Hindlimb muscle (tissue), 1 donor: ENCODE results near the gene PRPF38B. TPM values are rescaled to one million over a fixed set of nuclear protein-coding genes. Genes with fewer than 3 reads are reported as not detected.
"Not testable (repeated sequence)": the region's sequence is repeated elsewhere in the genome, so short reads cannot be mapped to it uniquely, and the experiment has no call there.

Experiments used
- DNase-seq: peaks from one replicate; pipeline ENCODE4 v3.0.0-alpha.2; 2013
- polyA plus RNA-seq: library from polyadenylated mRNA; unstranded; fragments of 120-200 nt; gene quantifications from one replicate; pipeline ENCODE4 v1.2.1, GENCODE V29; 2013; ENCODE audit not compliant: insufficient read length

The PRPF38B gene, protein sequence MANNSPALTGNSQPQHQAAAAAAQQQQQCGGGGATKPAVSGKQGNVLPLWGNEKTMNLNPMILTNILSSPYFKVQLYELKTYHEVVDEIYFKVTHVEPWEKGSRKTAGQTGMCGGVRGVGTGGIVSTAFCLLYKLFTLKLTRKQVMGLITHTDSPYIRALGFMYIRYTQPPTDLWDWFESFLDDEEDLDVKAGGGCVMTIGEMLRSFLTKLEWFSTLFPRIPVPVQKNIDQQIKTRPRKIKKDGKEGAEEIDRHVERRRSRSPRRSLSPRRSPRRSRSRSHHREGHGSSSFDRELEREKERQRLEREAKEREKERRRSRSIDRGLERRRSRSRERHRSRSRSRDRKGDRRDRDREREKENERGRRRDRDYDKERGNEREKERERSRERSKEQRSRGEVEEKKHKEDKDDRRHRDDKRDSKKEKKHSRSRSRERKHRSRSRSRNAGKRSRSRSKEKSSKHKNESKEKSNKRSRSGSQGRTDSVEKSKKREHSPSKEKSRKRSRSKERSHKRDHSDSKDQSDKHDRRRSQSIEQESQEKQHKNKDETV
- 42.2 TPM for polyA plus RNA-seq

DNA sequence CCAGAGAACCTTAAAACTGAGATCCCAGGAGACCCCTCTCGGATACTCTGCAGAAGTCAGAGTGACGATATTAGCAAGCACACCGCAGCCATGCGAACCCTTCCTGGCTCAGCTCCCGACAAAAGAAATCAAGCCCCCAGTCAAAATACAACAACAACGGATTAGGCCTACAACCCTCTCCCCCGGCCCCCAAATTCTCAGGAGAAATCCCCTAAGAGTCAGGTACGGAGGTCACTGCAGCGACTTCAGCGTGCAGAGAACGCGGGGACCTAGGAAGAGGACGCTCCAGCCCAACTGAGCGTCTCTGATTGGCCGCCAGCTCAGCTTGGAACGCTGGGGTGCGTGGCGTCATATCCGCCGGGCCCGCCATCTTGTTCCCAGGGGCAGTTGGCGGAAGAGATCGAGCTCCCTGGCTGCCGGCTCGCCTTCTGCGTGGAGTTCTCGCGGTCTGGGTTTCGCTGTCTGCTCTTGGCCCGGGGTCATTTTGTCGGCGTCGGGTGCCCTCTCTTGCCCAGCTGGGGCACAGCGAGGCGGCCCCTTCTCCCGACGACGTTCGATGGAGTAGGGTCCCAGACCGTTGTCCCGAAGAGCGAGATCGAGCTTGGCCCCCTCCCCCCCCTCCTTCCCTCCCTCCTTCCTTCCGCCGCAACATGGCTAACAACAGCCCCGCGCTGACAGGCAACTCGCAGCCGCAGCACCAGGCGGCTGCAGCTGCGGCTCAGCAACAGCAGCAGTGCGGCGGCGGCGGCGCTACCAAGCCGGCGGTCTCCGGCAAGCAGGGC, at the start of gene PRPF38B:
TSS of gene PRPF38B (plus strand) at position 369 of the 782 bp plus-strand sequence. CDS start at position 651, 282 bp downstream.
- peak; percentile 96 for DNase-seq

DNA sequence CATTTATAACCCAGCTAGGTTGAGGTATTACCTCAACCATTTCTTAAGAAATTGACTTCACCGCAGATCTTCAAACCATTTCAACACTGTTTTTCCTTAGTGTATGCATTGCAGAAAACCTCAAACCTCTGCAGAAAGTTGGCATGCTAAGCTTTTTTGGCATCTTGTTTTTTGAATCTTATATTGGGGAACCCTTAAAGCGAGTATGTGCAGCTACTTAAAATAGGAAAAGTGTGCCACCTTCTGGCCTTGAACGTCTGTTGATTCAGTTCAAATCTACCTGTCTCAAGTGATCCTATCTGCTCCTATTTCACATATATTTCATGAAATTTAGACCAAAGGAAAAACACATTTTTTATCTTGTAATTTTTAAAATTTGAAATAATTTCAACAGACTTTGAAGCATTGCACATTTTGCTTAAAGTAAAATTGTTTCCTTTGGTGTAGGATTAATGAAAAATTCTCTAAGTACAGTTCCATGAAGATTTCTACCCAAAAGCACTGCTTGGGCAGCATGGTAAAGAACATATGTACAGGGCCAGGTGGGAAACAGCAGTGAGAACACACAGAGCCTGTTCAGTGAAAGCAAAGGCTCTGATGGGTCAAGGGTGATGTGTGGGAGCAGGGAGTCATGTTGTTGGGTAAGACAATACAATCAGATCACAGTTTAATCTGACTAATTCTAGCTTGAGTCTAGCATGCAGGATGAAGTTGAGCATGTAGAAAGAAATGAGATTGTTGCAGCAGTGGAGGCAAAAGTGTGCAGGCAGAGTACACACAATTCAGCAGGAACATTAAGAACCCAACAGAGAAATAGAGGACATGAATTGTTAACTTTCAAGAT, 48.4 kb upstream of the PRPF38B start:
- DNase-seq, result peak; percentile 57

GRCh38 chr1:108644984-108645383, 47.1 kb upstream of the PRPF38B start:
- DNase-seq, result no peak

GRCh38 chr1:108645564-108646184, 46.4 kb upstream of the PRPF38B start:
- DNase-seq, result no peak

GRCh38 chr1:108646265-108646647, 45.9 kb upstream of the PRPF38B start:
- DNase-seq, result no peak

DNA sequence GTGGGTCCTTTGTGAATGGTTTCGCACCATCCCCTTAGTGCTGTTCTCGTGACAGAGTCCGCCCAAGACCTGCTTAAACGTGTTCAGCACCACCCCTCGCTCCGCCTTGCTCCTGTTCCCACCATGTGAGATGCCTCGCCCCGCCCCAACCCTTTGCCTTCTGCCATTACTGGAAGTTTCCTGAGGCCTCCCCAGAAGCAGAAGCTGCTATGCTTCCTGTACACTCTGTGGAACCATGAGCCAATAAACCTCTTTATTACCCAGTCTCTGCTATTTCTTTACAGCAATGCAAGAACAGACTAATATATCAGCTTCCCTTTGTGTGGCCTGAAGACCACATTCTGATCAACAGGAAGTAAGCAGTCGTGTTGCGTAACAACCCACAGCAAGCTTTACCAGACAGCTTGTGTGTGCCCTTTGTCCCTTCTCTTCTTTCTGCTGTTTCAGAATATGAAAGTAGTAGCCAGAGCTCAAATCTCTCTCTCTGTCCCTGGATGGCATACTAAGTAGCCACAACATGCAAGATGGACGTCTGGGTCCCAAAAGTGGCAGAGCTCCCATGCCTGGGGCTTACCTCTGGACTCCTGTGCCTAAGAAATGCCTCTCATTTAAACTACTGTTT, 45.4 kb upstream of the PRPF38B start:
- peak; percentile 18 for DNase-seq

DNA sequence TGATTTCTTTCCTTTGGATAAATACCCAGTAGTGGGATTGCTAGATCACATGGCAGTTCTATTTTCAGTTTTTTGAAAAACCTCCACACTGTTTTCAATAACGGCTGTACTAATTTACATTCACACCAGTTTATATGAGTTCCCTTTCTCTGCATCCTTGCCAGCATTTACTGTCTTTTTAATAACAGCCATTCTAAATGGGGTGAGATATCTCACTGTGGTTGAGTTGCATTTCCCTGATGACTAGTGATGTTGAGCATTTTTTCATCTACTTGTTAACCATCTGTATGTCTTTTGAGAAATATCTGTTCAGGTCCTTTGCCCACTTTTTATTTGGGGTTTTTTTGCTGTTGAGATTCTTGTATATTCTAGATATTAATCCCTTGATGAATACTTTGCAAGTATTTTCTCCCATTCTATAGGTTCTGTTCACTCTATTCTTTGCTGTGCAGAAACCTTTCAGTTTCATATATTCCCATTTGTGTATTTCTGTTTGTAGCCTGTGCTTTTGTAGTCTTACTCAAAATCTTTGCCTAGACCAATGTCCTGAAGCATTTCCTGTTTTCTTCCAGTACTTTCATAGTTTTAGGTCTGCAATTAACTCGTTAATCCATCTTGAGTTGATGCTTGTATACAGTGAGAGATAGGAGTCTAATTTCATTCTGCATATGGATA, 38.5 kb upstream of the PRPF38B start:
- DNase-seq, result no peak

GRCh38 chr1:108657356-108658080, 34.6 kb upstream of the PRPF38B start:
- DNase-seq, result no peak

DNA sequence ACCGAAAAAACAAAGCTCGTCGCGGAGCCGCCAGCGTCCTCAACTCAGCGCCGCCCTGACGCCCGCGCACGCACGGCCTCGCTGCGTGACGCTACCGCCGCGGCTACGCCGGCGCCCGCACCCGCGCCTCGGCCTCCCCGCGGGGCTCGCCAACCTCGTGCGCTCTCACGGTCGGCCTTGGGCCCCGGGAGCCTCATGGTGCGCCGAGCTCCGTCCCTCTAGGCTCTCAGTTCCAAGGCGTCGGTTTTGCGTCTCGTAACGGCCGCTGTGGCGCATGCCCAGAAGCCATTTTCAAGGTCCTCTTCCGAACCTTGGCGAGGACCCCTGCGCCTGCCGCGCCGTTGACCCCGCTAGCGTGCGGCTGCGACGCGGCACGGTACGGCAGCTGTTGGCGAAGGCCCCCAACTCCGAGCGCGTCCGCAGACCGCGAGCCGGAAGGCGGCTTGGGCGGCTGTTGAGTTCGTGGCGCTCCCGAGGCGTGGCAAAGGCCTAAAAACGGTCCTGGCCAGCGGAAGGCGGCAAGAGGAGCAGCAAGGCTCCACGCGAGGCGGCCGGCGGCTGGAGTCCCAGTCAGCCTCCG, 31.0 kb upstream of the PRPF38B start, which contains the start of gene HENMT1:
TSS of gene HENMT1 (minus strand) at position 64 of the 580 bp plus-strand sequence. CDS start 1,209 bp downstream, outside the sequence.
- DNase-seq, result peak; percentile 87

DNA sequence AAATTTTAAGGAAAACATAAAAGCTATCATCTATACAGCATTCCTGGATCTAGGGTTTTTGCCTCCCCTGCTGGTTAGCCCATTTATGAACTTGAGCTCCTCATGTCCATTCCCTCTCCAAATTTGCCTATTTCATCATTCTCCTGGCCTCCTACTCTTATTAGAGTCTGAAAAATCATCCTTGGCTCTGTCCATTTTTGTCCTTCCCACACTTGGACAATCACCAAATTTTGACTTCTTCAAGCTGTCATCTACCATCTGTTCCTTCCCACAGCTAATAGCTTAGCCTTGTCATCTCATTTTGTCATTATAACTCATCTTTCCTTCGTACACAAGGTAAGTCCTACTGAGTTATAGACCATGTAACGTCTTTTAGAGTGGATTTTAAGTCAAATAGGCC, 29.0 kb upstream of the PRPF38B start:
- DNase-seq, result no peak

- no peak for DNase-seq
These were observed 27.6 kb upstream of the PRPF38B start for GRCh38 chr1:108664481-108664880.

GRCh38 chr1:108665067-108665466, 27.0 kb upstream of the PRPF38B start:
- no peak for DNase-seq

DNA sequence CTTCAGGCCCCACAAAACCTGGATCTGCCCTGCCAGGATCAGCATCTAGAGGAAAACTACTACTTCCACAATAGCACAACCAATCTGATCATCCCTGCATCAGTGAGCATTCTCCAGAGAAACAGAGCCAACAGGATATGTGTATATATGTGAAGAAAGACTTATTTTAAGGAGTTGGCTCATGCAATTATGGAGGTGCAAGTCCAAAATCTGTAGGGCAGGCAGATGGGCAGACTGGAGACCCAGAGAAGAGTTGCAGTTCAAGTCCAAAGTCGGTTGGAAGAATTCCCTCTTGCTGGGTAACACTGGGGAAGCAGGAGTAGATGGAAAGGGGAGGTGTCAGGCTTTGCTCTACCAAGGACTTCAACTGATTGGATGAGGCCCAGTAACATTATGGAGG, 26.3 kb upstream of the PRPF38B start:
- no peak for DNase-seq

DNA sequence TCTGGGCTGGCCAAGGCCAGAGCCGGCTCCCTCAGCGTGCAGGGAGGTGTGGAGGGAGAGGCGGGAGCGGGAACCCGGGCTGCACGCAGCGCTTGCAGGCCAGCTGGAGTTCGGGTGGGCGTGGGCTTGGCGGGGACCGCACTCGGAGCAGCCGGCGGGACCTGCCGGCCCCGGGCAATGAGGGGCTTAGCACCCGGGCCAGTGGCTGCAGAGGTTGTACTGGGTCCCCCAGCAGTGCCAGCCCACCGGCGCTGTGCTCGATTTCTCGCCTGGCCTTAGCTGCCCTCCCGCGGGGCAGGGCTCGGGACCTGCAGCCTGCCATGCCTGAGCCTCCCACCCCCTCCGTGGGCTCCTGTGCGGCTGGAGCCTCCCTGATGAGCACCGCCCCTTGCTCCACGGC, 24.7 kb upstream of the PRPF38B start:
- not testable (repeated sequence) for DNase-seq

- no peak for DNase-seq
These were observed 23.3 kb upstream of the PRPF38B start for GRCh38 chr1:108668777-108669176.

DNA sequence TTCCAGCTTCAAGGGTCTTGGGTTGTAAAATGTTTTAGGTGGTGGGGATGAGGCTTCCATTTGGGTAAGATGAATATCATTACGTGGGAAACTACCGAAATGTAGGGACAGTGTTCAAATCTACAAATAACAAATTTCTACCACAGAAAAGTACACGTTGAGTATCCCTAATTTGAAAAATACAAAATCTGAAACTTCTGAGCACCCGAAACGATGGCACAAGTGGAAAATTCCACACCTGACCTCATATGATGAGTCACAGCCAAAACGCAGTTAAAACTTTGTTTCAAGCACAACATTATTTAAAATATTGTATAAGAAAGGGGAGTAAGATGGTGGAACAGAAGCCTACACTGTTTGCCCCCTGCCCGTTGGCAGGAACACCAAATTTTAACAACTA, 22.4 kb upstream of the PRPF38B start:
- DNase-seq, result no peak

- DNase-seq, result no peak
These were observed 21.9 kb upstream of the PRPF38B start for GRCh38 chr1:108670131-108670773.

DNA sequence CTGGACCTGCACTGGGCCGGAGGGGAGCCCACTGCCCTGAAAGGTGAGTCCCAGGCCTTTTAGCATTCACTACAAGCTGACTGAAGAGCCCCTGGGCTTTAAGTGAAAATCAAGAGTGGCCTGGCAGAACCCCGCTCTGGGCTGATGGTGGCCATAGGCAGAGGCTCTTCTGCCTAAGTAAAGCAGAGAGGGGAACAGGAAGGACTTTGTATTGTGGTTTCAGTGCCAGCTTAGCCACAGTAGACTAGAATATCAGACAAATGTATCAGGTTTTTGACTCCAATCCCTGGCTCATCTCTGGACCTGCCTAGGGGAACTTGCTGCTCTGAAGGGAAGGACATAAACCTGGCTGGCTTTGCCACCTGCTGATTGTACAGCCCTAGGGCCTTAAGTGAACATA, 21.0 kb upstream of the PRPF38B start:
- DNase-seq, result no peak

GRCh38 chr1:108678706-108679105, 13.4 kb upstream of the PRPF38B start:
- DNase-seq, result no peak
